Effector memory CD8-positive, alpha-beta T cell (primary cell): Measurements from ENCODE around the gene OR5K4.

Experiments
- ATAC-seq: fragments of 150-1000 bp; cut with Tn5 transposase; replicated peaks from 2 replicates; pipeline ENCODE4 v1.10.0; 2021; ENCODE audit warnings: mild to moderate bottlenecking, moderate library complexity
- DNase-seq, 3 experiments: peaks; one replicate each; pipeline ENCODE4 v3.0.0; 2021
- H3K27ac Mint-ChIP-seq, 2 donors: one replicate each; pipeline ENCODE4 v1.8.0; 2022; ENCODE audit warnings: mild to moderate bottlenecking in 2 of 2, mixed read lengths in 2 of 2, moderate library complexity in 2 of 2
- H3K27me3 Mint-ChIP-seq, 2 donors: one replicate each; pipeline ENCODE4 v1.8.0; 2022; ENCODE audit warnings: mixed read lengths in 2 of 2
- H3K36me3 Mint-ChIP-seq: one replicate; pipeline ENCODE4 v1.8.0; 2022; ENCODE audit warnings: mild to moderate bottlenecking, moderate library complexity, mixed read lengths; ENCODE audit not compliant: insufficient read depth
- H3K4me1 Mint-ChIP-seq, 2 donors: one replicate each; pipeline ENCODE4 v1.8.0; 2022; ENCODE audit warnings: low read depth in 2 of 2, mixed read lengths in 2 of 2
- H3K4me3 Mint-ChIP-seq, 2 donors: one replicate each; pipeline ENCODE4 v1.8.0; 2022; ENCODE audit warnings: mild to moderate bottlenecking in 2 of 2, mixed read lengths in 2 of 2, moderate library complexity in 2 of 2
- H3K9me3 Mint-ChIP-seq, 2 donors: one replicate each; pipeline ENCODE4 v1.8.0; 2022; ENCODE audit warnings: mixed read lengths in 2 of 2
- total RNA-seq, 9 experiments: gene quantifications; one replicate each; lab custom pipeline; 2026; lab: John Stamatoyannopoulos, UW

The OR5K4 gene
- 0 reads per million in 9 experiments for total RNA-seq

GRCh38 chr3:98353554-98353953, at the start of gene OR5K4:
OR5K4 (plus strand) TSS chr3:98353854; CDS start chr3:98353854, 0 bp downstream.
- Mint-ChIP-seq H3K9me3 (peaks cover 0 to 4% of the 10 kb centered on the region in 2 donors), H3K36me3 (peaks cover 2% of the 10 kb centered on the region), H3K4me3 (no peak within 1 kb of the TSS), H3K27me3 (no peaks in the 10 kb centered on the region), H3K4me1 (no peaks in the 10 kb centered on the region), H3K27ac (no peak within 1 kb of the TSS)
- no peak for DNase-seq
- ATAC-seq: no peak

- H3K27me3 Mint-ChIP-seq: peaks cover 0 to 20% of the 10 kb centered on the region in 2 donors
- H3K4me3 Mint-ChIP-seq: no peak overlapping the region
- DNase-seq (no peak), ATAC-seq (no peak)
- no peak overlapping the region for H3K27ac Mint-ChIP-seq
- H3K9me3 Mint-ChIP-seq: no peaks in the 10 kb centered on the region
- no peaks in the 10 kb centered on the region for H3K4me1 Mint-ChIP-seq
- no peaks in the 10 kb centered on the region for H3K36me3 Mint-ChIP-seq
Observed at GRCh38 chr3:98322101-98322500, 31.6 kb upstream of the OR5K4 start.

GRCh38 chr3:98322686-98323085, 31.0 kb upstream of the OR5K4 start:
- no peaks in the 10 kb centered on the region for H3K4me1 Mint-ChIP-seq
- peaks cover 0 to 20% of the 10 kb centered on the region in 2 donors for H3K27me3 Mint-ChIP-seq
- H3K4me3 Mint-ChIP-seq: no peak overlapping the region
- no peak overlapping the region for H3K27ac Mint-ChIP-seq
- no peaks in the 10 kb centered on the region for H3K36me3 Mint-ChIP-seq
- DNase-seq (no peak), ATAC-seq (no peak)
- H3K9me3 Mint-ChIP-seq: no peaks in the 10 kb centered on the region

- no peak overlapping the region for H3K27ac Mint-ChIP-seq
- H3K9me3 Mint-ChIP-seq: no peaks in the 10 kb centered on the region
- peaks cover 0 to 25% of the 10 kb centered on the region in 2 donors for H3K27me3 Mint-ChIP-seq
- no peak for ATAC-seq
- no peaks in the 10 kb centered on the region for H3K36me3 Mint-ChIP-seq
- no peak for DNase-seq
- no peak overlapping the region for H3K4me3 Mint-ChIP-seq
- H3K4me1 Mint-ChIP-seq: no peaks in the 10 kb centered on the region
Observed at GRCh38 chr3:98323425-98323824, 30.2 kb upstream of the OR5K4 start.

GRCh38 chr3:98325055-98325454, 28.6 kb upstream of the OR5K4 start:
- no peak for DNase-seq

GRCh38 chr3:98326105-98326893, 27.4 kb upstream of the OR5K4 start:
- Mint-ChIP-seq H3K4me1 (peaks cover 0 to 2% of the 10 kb centered on the region in 2 donors), H3K4me3 (no peak overlapping the region), H3K27ac (no peak overlapping the region), H3K36me3 (no peaks in the 10 kb centered on the region), H3K27me3 (peaks cover 10 to 27% of the 10 kb centered on the region in 2 donors), H3K9me3 (no peaks in the 10 kb centered on the region)
- no peak for DNase-seq
- ATAC-seq: no peak

More at GRCh38 chr3:98325055-98325454, 28.6 kb upstream of the OR5K4 start:
- Mint-ChIP-seq H3K9me3 (no peaks in the 10 kb centered on the region), H3K4me1 (peaks cover 0 to 2% of the 10 kb centered on the region in 2 donors), H3K27ac (no peak overlapping the region), H3K27me3 (peaks cover 8 to 25% of the 10 kb centered on the region in 2 donors), H3K4me3 (no peak overlapping the region), H3K36me3 (no peaks in the 10 kb centered on the region)
- no peak for ATAC-seq

GRCh38 chr3:98326945-98327344, 26.7 kb upstream of the OR5K4 start:
- no peak for ATAC-seq
- no peak overlapping the region for H3K4me3 Mint-ChIP-seq
- peaks cover 16 to 33% of the 10 kb centered on the region in 2 donors for H3K27me3 Mint-ChIP-seq
- H3K36me3 Mint-ChIP-seq: no peaks in the 10 kb centered on the region
- H3K4me1 Mint-ChIP-seq: peaks cover 0 to 2% of the 10 kb centered on the region in 2 donors
- H3K9me3 Mint-ChIP-seq: no peaks in the 10 kb centered on the region
- DNase-seq: no peak
- H3K27ac Mint-ChIP-seq: no peak overlapping the region

GRCh38 chr3:98328933-98329332, 24.7 kb upstream of the OR5K4 start:
- Mint-ChIP-seq H3K36me3 (no peaks in the 10 kb centered on the region), H3K27ac (no peak overlapping the region), H3K4me1 (peaks cover 0 to 2% of the 10 kb centered on the region in 2 donors), H3K9me3 (no peaks in the 10 kb centered on the region), H3K4me3 (no peak overlapping the region), H3K27me3 (peaks cover 18 to 43% of the 10 kb centered on the region in 2 donors)
- DNase-seq (no peak), ATAC-seq (no peak)

GRCh38 chr3:98329392-98330124, 24.1 kb upstream of the OR5K4 start:
- DNase-seq (peak; percentile 18 to 29 (median 25)), ATAC-seq (peak; percentile 86)
- Mint-ChIP-seq H3K4me1 (peaks cover 0 to 2% of the 10 kb centered on the region in 2 donors), H3K27me3 (peaks cover 23 to 48% of the 10 kb centered on the region in 2 donors), H3K4me3 (no peak overlapping the region), H3K9me3 (no peaks in the 10 kb centered on the region), H3K36me3 (no peaks in the 10 kb centered on the region), H3K27ac (no peak overlapping the region)

GRCh38 chr3:98331329-98331728, 22.3 kb upstream of the OR5K4 start:
- H3K36me3 Mint-ChIP-seq: no peaks in the 10 kb centered on the region
- DNase-seq (no peak), ATAC-seq (no peak)
- H3K27ac Mint-ChIP-seq: no peak overlapping the region
- no peaks in the 10 kb centered on the region for H3K9me3 Mint-ChIP-seq
- H3K4me3 Mint-ChIP-seq: no peak overlapping the region
- H3K4me1 Mint-ChIP-seq: peaks cover 0 to 2% of the 10 kb centered on the region in 2 donors
- peaks cover 23 to 34% of the 10 kb centered on the region in 2 donors for H3K27me3 Mint-ChIP-seq

- no peak overlapping the region for H3K4me3 Mint-ChIP-seq
- peaks cover 0 to 2% of the 10 kb centered on the region in 2 donors for H3K4me1 Mint-ChIP-seq
- no peaks in the 10 kb centered on the region for H3K36me3 Mint-ChIP-seq
- H3K27me3 Mint-ChIP-seq: peaks cover 22 to 23% of the 10 kb centered on the region in 2 donors
- no peak for ATAC-seq
- H3K9me3 Mint-ChIP-seq: no peaks in the 10 kb centered on the region
- no peak overlapping the region for H3K27ac Mint-ChIP-seq
- peak in 1 of 3 experiments; percentile 26 for DNase-seq
Observed at GRCh38 chr3:98333989-98334606, 19.6 kb upstream of the OR5K4 start.

GRCh38 chr3:98339031-98339430, 14.6 kb upstream of the OR5K4 start:
- no peak overlapping the region for H3K27ac Mint-ChIP-seq
- H3K4me1 Mint-ChIP-seq: peaks cover 0 to 5% of the 10 kb centered on the region in 2 donors
- H3K27me3 Mint-ChIP-seq: peaks cover 4% of the 10 kb centered on the region in 2 donors
- no peaks in the 10 kb centered on the region for H3K9me3 Mint-ChIP-seq
- H3K36me3 Mint-ChIP-seq: no peaks in the 10 kb centered on the region
- no peak overlapping the region for H3K4me3 Mint-ChIP-seq
- DNase-seq (no peak), ATAC-seq (no peak)

- DNase-seq: no peak
- Mint-ChIP-seq H3K4me3 (no peak overlapping the region), H3K36me3 (no peaks in the 10 kb centered on the region), H3K4me1 (peaks cover 0 to 5% of the 10 kb centered on the region in 2 donors), H3K27me3 (no peaks in the 10 kb centered on the region), H3K9me3 (no peaks in the 10 kb centered on the region), H3K27ac (no peak overlapping the region)
- ATAC-seq: no peak
Observed at GRCh38 chr3:98341758-98342157, 11.9 kb upstream of the OR5K4 start.
